ENCODE measurements around the gene PRKCB.
"Not testable (repeated sequence)": the region's sequence is repeated elsewhere in the genome, so short reads cannot be mapped to it uniquely, and the experiment has no call there.

Gene PRKCB

DNA sequence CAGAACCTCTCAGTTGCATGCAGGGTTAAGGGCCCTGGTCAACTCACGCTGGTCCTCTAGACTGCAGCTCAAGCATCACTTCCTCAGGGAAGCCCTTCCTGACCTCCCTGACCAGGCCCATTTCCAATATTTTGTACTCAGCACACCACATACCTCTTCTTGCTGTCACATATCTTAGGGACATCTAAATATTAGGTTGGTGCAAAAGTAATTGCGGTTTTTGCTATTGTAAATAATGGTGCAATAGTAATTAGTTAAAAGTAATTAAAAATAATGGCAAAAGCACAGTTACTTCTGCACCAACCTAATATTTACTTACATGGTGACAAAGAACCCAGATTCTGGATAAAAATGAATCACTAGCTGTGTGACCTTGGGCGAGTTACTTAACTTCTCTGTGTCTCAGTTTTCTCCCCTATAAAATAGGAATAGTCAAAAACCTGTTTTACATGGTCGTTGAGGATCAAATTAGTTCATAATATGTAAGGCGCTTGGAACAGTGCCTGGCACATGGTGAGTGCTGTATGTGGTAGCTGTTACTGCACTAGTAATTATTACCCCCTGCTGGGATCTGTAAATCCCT is 177.4 kb downstream of the PRKCB start:
- no peak for DNase-seq

DNA sequence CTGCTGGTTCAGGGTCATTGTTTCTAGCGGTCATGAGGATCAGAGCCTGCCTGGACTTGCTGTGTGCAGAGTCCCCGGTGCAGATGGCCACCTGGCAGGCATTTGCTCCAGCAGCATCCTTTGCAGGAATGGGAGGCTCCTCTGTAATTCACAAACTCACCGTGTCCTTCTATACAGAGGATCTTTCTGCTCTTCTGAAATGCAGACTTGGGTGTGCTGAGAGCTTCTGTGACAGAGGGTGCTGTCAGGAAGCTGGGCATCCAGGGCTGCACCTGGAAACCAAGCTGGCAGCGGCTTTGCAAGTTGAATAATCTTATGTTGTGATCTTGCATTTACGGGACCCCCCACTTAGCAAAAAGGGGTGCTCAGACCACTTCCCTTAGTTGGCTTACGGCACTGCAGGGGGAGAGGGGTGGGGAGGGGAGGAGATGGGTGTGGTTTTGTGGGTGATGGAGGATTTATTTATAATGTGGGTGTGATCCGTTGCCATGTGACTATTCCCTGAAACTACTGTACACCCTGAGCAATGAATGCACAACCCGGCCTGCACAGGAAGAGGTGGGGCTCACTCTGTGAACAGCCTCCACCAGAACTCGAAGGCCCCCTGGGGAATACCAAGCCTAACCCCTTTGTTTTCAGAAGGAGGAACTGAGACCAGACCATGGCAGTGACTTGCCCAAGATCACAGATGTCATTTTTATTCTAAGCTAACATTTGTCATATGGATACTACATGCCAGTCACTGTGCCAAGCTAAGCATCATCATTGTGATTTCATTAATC is 178.3 kb downstream of the PRKCB start:
- DNase-seq, result no peak

GRCh38 chr16:24014955-24015354 is 179.2 kb downstream of the PRKCB start:
- DNase-seq, result not testable (repeated sequence)

- DNase-seq, result no peak
These were observed 180.1 kb downstream of the PRKCB start for GRCh38 chr16:24015923-24016322.

- no peak for DNase-seq
These were observed 182.7 kb downstream of the PRKCB start for GRCh38 chr16:24018485-24018884.

DNA sequence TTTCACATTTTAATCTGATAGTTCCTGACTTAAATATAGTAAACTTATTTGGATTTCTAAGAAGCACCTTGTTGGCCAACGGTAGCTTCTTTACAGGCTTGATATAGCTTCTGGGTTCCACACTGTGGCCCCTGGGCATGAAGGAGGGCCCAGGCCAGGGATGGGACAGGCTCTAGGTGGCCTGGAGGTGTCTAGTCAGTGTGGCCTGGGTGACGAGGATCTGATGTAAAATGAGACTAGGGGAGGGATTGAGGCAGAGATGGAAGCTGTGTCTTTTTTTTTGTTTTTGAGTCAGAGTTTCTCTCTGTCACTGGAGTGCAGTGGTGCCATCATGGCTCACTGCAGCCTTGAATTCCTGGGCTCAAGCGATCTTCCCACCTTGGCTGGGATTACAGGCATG is 187.0 kb downstream of the PRKCB start:
- DNase-seq, result no peak

- DNase-seq, result no peak
These were observed 187.8 kb downstream of the PRKCB start for GRCh38 chr16:24023621-24024020.

DNA sequence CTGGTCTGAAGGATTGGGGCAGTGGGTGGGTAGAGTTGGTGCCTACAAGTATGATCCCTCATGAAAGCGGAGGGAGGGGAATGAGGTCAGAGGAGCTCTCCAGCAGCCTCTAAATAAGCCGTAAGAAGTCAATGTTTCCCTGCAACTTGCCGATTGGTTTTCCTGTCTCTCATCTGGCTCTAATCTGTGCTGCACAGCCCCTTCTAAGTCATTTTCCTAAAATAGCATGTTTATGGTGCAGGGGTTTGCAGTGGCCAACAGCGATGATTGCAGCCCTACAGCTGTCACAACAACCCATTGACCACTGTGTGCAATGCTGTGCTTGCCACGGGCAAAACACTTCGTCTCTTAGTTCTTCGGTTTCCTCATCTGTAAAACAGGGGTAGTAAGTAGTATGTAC is 189.2 kb downstream of the PRKCB start:
- DNase-seq, result no peak

- DNase-seq, result no peak
These were observed 191.7 kb downstream of the PRKCB start for GRCh38 chr16:24027466-24027865.

- DNase-seq, result not testable (repeated sequence)
These were observed 194.1 kb downstream of the PRKCB start for GRCh38 chr16:24029841-24030240.

GRCh38 chr16:24035127-24035842 is 199.5 kb downstream of the PRKCB start:
- no peak for DNase-seq

DNA sequence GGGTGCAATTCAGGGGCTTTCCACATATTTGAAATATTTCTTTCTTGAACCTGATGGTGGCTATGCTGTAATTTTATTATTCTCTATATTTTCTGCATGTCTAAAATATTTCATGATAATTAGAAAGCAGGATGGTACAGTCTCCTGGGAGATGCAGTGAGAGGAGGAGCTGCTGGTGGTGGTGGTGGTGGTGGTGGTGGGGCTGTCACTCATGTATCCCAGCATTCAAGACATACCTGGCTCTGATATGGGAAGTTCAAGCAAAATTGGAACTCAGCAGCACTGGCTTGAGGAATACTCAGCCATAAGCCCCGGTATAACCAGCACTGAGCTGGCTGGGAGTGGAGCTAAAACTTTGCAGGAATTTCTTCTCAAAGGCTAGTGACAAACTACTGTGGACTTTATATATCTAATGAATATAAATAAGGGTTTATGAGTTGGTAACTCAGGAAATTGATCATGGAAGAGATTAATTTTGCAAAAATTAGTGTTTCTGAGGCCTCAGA is 200.3 kb downstream of the PRKCB start:
- no peak for DNase-seq

DNA sequence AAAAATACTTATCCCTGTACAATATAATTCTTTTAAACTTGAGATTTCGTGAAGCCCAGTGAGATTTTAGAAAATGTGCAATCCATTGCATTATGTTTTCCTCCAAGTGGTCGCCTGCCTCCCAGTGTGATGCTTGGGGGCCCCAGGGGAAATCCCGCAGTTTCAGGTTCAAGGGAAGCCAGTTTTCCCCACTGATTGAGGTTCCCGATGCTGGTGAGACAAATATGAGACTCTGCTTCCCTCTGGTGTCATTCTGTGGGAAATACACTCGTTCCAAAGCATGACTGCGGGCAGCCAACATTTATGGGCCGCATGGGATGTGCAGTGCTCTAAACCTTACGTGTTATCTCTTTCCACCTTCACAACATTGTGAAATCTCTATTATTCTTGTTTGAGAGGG is 200.8 kb downstream of the PRKCB start:
- no peak for DNase-seq

- no peak for DNase-seq
These were observed 201.6 kb downstream of the PRKCB start for GRCh38 chr16:24037335-24037734.

- no peak for DNase-seq
These were observed 206.2 kb downstream of the PRKCB start for GRCh38 chr16:24041834-24042631.

- DNase-seq, result no peak
These were observed 208.7 kb downstream of the PRKCB start for GRCh38 chr16:24044467-24044866.

GRCh38 chr16:24045641-24046040 is 209.9 kb downstream of the PRKCB start:
- no peak for DNase-seq

DNA sequence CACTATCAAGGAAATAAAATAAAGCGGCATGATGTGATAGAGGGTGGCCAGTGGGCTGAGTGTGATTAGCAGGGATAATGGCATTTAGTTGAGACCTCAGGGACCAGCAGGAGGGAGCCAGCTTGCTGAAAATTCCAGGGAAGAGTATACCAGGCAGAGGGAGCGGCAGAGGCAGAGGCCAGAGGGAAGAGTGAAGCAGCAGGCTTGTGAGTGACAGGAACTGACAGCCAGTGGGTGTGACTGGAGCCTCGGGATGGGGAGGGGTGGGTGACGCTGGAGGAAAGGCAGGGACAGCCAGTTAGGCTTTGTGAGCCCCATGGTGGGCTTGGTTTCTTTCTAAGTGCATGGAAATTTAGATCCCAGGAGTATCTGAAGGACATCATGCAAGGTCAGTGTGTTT is 210.7 kb downstream of the PRKCB start:
- no peak for DNase-seq

DNA sequence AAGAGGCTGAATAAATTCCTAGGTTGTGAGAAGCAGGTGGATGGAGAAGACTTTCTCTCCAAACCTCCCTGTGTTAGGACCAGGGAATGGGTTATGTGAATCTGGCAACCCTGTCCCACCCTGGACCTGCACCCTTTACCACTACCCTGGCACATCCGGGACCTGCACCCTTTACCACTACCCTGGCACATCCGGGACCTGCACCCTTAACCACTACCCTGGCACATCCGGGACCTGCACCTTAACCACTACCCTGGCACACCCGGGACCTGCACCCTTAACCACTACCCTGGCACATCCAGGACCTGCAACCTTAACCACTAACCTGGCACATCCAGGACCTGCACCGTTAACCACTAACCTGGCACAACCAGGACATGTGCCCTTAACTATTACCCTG is 213.3 kb downstream of the PRKCB start:
- DNase-seq, result no peak

GRCh38 chr16:24051125-24051524 is 215.3 kb downstream of the PRKCB start:
- no peak for DNase-seq

GRCh38 chr16:24052329-24053098 is 216.7 kb downstream of the PRKCB start:
- DNase-seq, result no peak

Data from NCI-H2081 treated with DMSO at 0.1 percent for 48 hours (cell line).